ENCODE measurements around the gene MGAT3. TPM values are rescaled to one million over a fixed set of nuclear protein-coding genes. Genes with fewer than 3 reads are reported as not detected.

Gene MGAT3
- total RNA-seq, 1 donor from 2014 or later = 6.3 TPM

GRCh38 chr22:39444937-39445465 lies 11.8 kb upstream of the MGAT3 start:
- DNase-seq (no peak), ATAC-seq (no peak)
- intact Hi-C loops (cut with micrococcal nuclease) = no loop called here

DNA sequence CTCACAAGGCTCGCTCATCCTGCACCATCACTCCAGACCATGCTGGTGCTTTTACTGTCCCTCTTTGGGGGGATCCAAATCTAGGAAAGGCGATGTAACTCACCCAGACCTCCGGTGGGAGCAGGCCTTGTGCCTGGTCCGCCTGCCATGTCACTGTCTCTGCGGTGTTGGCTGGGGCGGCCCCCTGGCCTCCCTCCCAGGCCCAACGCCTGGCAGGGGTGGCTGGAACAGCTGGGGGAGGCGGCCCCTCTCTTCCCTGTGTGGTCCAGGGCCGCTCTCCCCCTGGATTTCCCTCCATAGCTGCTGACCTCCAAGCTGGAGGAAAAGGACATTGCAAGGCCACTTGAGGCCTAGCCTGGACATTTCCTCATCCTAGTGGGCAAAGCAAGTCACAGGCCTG lies 11.1 kb upstream of the MGAT3 start:
- ATAC-seq = no peak

GRCh38 chr22:39446239-39446721 lies 10.5 kb upstream of the MGAT3 start:
- ATAC-seq = no peak
- intact Hi-C loops (cut with micrococcal nuclease) = no loop called here

More for the DNA sequence above, 11.1 kb upstream of the MGAT3 start:
- no peak for DNase-seq
- intact Hi-C loops (cut with micrococcal nuclease) = no loop called here

GRCh38 chr22:39448205-39449054 lies 8.4 kb upstream of the MGAT3 start:
- ATAC-seq = no peak
- DNase-seq = no peak
- intact Hi-C loops (cut with micrococcal nuclease) = no loop called here

More at GRCh38 chr22:39446239-39446721, 10.5 kb upstream of the MGAT3 start:
- no peak for DNase-seq

DNA sequence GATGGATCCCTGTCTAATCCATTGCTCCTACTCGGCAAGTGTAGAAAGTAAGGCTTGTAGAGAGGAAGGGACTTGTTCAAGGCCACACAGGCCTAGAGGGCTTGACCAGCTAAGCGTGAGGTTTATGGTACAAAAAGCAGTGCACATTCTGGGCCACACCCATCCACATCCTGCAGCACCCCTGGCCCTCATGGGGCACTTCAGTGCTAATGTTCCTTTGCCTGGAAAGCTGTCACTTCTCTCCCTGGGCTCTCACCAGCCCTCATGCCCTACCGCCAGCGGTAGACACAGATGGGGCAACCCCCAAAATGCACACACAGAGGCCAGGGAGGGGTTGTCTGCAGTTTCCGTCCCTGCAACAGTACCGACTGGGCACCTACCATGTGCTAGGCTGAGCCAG lies 7.1 kb upstream of the MGAT3 start:
- ATAC-seq (no peak), DNase-seq (no peak)
- intact Hi-C loops (cut with micrococcal nuclease) = no loop called here

DNA sequence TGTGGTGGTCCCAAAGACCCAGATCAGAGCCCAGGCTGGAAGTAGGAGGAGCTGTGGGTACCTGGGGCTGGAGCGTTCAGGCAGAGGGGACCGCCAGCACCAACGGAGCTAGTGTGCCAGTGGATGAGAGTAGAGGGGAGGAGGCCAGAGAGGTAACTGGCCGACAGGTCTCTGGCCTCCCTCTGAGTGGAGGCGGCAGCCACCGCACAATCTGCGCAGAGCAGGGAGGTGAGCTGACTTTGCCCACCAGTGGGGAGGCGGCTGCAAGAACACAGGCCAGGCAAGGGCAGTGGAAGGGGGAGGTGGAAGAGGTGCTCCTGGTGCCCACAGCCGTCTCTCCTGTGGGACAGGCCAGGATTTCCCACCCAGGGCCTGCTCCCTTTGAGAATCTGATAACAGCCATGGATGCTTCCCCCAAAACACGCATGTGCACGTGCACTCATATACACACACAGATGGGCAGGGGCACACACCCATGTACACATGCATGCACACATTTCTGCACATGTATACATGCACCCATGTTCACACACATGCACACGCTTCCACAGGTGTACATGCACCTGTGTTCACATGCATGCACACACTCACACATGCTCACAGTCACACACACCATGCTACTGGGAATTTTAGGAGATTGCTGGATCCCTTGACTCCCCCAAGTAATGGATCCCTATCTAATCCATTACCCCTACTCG lies 6.4 kb upstream of the MGAT3 start:
- ATAC-seq = no peak
- intact Hi-C loops (cut with micrococcal nuclease) = no loop called here
- no peak for DNase-seq

DNA sequence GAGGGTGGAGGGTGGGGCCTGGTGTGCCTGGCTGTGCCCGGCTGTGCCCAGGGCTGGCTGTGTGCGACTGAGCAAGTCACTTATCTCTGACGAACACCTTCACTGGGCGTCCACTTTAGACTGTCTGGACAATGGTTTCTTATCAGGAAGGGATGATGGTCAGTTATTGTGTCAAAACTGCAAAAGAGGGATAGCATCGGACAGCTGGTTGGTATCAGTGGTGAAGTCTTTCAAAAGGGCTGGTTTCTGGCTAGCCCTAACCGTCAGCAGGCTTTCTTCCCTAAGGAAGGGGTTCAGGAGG lies 4.1 kb upstream of the MGAT3 start:
- no peak for DNase-seq
- ATAC-seq = peak; percentile 11
- intact Hi-C loops (cut with micrococcal nuclease) = no loop called here

DNA sequence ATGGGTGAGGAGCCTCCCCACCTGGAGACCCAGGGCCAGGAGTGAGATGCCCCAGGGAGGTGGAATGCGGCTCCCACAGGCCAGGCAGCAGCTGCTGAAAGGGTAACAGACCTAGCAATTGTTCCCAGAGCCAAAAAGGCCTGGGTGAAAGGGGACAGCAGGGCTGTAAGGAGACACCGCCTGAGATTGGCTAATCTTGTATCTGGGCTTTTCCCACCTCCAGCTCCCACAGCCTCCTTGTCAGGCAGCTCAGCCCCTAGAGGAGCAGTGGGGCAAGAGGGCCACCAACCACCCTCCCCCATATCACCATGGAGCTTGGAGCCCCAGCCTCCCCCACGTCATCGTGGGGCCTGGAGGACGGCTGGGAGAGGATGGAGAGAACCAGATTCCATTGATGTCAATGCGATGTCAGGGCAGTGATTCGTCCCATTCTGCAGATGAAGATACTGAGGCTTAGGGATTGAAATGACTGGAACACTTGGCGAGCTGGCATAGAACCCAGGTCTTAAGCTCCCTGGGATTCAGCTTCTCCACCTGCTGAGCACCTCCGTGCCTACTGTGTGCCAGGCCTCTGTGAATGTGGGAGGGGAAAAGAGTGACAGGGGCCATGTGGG lies 2.9 kb upstream of the MGAT3 start:
- ATAC-seq (no peak), DNase-seq (no peak)
- intact Hi-C loops (cut with micrococcal nuclease) = no loop called here

GRCh38 chr22:39454385-39454871 lies 2.4 kb upstream of the MGAT3 start:
- DNase-seq = no peak
- intact Hi-C loops (cut with micrococcal nuclease) = no loop called here
- peak; percentile 25 for ATAC-seq

- DNase-seq (no peak), ATAC-seq (no peak)
- intact Hi-C loops (cut with micrococcal nuclease) = no loop called here
Measured at GRCh38 chr22:39457198-39457555, 365 bp downstream of the MGAT3 start.

GRCh38 chr22:39457556-39458443 lies 988 bp downstream of the MGAT3 start:
- intact Hi-C loops (cut with micrococcal nuclease) = no loop called here
- peak; percentile 37 for ATAC-seq
- no peak for DNase-seq

DNA sequence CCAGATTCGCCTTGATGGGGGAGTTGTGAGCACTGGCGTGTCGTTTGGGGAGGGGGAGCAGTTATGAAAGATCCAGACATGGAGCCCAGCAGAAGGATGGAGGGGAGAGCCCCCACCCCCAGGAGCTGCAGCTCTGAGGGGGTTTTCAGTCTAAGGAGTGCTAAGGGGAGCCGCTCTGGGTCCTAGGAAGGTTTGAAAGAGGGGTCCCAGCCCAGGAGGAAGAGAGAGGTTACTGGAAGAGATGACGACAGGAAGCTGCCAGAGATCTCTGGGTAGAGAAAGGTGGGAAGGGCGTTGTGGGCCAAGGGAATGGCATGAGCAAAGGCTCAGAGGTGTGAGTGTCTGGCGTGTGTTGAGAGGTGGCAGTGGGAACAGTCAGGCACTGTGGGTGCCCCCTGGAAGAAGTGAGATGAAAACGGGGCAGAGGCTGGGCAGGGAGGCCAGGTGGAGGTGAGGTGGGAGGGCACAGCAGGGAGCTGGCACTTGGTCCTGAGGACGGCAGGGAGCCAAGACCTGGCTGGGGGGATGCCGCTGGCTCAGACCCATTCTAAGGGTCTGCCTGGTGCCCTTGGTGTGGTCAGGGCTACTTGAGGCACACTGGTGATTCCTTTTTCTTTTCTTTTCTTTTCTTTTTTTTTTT lies 1.8 kb downstream of the MGAT3 start:
- DNase-seq (no peak), ATAC-seq (no peak)
- intact Hi-C loops (cut with micrococcal nuclease) = no loop called here

DNA sequence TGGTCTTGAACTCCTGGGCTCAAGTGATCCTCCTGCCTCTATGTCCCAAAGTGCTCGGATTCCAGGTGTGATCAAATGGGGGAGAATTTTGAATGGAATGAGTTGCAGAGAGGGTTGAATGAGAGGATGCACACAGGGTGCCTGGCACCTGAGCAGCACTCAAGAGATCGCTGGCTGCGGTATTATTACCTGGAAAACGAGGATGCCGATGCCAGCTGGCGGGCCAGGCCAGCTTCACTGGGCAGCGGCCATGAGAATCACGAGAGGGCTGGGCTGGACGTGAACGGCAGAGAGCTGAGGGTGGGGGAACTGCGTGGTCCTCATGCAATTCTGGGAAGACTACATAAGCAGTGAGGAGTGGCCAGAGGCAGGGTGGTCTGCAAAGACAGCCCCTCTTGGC lies 2.9 kb downstream of the MGAT3 start:
- DNase-seq (no peak), ATAC-seq (no peak)
- intact Hi-C loops (cut with micrococcal nuclease) = no loop called here

DNA sequence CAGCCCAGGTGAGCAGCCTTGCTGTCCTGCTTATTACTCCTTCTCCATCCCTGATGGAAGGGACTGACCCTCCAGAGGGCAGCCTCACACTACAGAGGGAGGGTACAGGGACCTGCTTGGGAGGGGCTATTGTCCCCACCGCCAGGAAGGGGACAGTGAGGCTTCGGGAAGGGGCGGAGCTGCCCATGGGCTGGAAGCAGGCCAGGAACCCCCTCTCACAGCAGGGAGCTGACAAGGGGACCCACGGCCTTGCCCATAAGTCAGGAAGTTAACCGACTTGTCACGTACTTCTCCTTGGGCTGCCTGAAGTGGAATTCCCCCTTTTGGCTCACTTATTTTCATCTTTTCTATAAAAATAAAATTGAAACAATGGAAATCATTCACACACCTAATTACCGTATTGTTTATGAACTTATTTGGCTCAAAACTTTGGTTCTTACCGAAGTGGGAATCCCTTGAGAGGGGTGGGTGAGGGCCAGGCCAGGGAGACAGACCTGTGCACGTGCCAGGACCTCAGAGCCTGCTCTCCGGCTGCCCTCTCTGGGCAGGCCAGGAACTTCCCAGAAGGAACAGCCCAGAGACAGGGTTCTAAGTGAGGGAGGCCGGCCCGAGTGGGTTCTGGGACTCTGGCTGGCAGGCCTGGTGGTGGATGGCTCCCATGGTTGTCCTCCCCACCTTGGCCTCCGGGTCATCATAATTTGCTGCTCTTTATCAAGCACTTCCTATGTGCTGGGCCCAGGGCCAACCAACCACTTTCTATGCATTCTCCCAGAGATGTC lies 5.8 kb downstream of the MGAT3 start:
- intact Hi-C loops (cut with micrococcal nuclease) = no loop called here
- peak; percentile 59 for DNase-seq
- peak; percentile 63 for ATAC-seq

DNA sequence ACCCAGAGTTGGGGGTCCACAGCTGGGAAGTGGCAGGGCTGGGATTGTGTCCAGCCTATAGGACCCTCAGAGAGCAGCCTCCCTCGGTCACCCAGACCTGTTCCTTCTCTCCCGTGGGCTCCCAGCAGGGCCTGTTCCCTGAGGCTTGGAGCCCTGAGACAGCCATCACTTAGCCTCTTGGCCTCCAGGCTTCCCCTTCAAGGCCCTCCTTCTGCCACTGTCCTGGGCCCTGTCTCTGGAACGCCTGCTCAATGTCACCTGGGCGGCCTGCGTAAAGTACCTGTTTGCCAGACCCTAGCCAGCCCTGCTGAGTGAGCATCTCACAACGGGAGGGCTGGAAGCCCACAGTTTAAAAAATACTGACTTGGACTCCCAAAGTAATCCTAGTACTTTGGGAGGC lies 6.5 kb downstream of the MGAT3 start:
- ATAC-seq = no peak
- intact Hi-C loops (cut with micrococcal nuclease) = no loop called here
- no peak for DNase-seq

- peak; percentile 50 for ATAC-seq
- peak; percentile 65 for DNase-seq
- intact Hi-C loops (cut with micrococcal nuclease) = no loop called here
Measured at GRCh38 chr22:39463931-39464390, 7.1 kb downstream of the MGAT3 start.

DNA sequence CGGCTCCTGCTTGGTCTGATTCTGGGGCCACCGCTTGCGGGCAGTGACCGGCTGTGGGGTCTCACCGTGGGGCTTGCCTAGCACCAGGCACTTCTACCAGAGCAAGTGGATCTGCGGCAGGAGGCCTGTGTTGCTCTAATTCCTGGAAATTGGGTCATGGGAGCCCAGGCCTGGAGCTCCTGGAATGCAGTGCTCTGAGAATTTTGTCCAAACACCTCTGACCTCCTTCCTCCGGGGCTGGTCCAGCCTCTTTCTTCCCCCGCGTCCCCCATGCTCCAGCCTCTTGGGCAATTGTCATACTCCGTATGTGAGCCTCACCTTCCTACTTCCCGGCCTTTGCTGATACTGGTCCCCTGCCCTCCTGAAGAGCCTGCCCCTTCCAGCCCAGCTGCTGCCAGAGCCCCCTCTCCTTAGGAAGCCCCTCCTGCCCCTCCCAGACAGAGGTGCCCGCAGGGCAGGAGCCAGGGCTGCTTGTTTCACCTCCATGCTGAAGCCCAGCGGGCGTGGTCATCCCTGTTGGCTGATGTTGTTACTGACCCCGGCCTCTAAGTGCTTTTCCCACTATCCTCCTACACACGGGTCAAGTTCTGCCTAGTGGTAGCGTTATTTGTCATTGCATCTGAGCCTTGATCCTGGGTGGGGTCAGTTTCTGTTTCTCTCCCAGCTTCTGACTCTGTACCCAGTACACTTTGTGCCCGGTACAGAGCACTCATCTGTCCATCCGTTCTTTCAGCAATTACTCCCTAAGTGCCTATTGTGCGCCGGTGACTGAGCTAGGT lies 9.6 kb downstream of the MGAT3 start:
- intact Hi-C loops (cut with micrococcal nuclease) = no loop called here
- ATAC-seq (peak; percentile 17), DNase-seq (no peak)

All from left ventricle myocardium superior (tissue), 1 donor.